ENCODE data around the gene KCNH8. TPM values are rescaled to one million over a fixed set of nuclear protein-coding genes. Genes with fewer than 3 reads are reported as not detected.

The KCNH8 gene
- total RNA-seq, 1 donor from 2014 or later, result 1.5 TPM

DNA sequence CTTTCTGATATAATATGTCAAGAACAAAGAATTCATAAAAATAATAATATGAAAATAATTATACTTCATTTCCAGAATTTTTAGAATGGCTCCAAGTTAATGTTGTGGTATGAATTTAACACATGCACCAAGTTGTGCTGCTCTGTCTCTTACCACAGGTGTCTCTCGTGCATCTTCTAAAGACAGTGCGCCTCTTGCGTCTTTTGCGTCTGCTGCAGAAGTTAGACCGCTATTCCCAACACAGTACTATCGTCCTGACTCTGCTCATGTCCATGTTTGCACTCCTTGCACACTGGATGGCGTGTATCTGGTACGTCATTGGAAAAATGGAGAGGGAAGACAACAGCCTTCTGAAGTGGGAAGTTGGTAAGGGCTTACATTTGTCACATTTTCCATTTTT lies 246.6 kb downstream of the KCNH8 start:
- Mint-ChIP-seq H3K27me3 (no peaks in the 10 kb centered on the region), H3K4me1 (peaks cover 50% of the 10 kb centered on the region), H3K27ac (peak overlapping the region; percentile 50), H3K9me3 (no peaks in the 10 kb centered on the region), H3K4me3 (no peak overlapping the region), H3K36me3 (ENCODE audit: low read depth) (peaks cover 16% of the 10 kb centered on the region)
- intact Hi-C loops (cut with micrococcal nuclease), result no loop called here
- ChIA-PET POLR2A (no interaction called here), CTCF (no interaction called here)
- DNase-seq, result no peak
- TF ChIP-seq CTCF (IDR thresholded peaks at IDR 0.05), result no peak
- no peak for ATAC-seq (ENCODE audit: low read depth)

DNA sequence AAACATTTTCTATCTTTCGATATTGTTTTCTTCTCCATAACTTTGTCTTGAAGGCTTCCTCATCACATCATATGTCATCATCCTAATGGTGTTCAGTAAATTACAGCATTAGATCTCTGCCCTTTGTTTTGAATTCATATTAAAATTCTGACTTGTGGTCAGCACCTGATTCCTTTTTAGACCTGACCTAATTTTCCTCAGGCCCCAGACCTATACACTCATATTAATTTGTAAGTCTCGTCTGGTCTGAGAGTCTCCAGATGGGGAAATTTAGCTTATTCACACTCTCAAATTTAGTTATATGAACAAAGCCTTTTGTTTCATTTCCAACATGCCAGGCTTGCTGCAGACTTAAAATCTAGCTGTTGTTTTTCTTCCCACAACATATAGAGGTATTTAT lies 248.4 kb downstream of the KCNH8 start:
- H3K4me3 Mint-ChIP-seq, result no peak overlapping the region
- no peaks in the 10 kb centered on the region for H3K27me3 Mint-ChIP-seq
- intact Hi-C loops (cut with micrococcal nuclease), result no loop called here
- ChIA-PET CTCF (no interaction called here), POLR2A (no interaction called here)
- peaks cover 52% of the 10 kb centered on the region for H3K4me1 Mint-ChIP-seq
- H3K9me3 Mint-ChIP-seq, result no peaks in the 10 kb centered on the region
- DNase-seq (no peak), ATAC-seq (ENCODE audit: low read depth) (no peak)
- peak overlapping the region; percentile 84 for H3K27ac Mint-ChIP-seq
- peaks cover 17% of the 10 kb centered on the region for H3K36me3 Mint-ChIP-seq (ENCODE audit: low read depth)
- no peak for TF ChIP-seq CTCF (IDR thresholded peaks at IDR 0.05)

GRCh38 chr3:19399356-19399755 lies 251.0 kb downstream of the KCNH8 start:
- H3K9me3 Mint-ChIP-seq, result no peaks in the 10 kb centered on the region
- no peak overlapping the region for H3K4me3 Mint-ChIP-seq
- ChIA-PET CTCF (interaction anchor here (1.1 kb wide), 1 partner anchor 468 kb away, joined by 3 read pairs; no protein-coding TSS in a partner anchor), POLR2A (no interaction called here)
- peaks cover 19% of the 10 kb centered on the region for H3K36me3 Mint-ChIP-seq (ENCODE audit: low read depth)
- no peaks in the 10 kb centered on the region for H3K27me3 Mint-ChIP-seq
- no peak for DNase-seq
- H3K4me1 Mint-ChIP-seq, result peaks cover 37% of the 10 kb centered on the region
- ATAC-seq (ENCODE audit: low read depth), result no peak
- no peak for TF ChIP-seq CTCF (IDR thresholded peaks at IDR 0.05)
- intact Hi-C loops (cut with micrococcal nuclease), result no loop called here
- no peak overlapping the region for H3K27ac Mint-ChIP-seq

- Mint-ChIP-seq H3K27ac (no peak overlapping the region), H3K4me3 (no peak overlapping the region), H3K36me3 (ENCODE audit: low read depth) (peaks cover 19% of the 10 kb centered on the region), H3K4me1 (peaks cover 35% of the 10 kb centered on the region), H3K27me3 (no peaks in the 10 kb centered on the region), H3K9me3 (no peaks in the 10 kb centered on the region)
- POLR2A ChIA-PET, result no interaction called here
- DNase-seq, result no peak
- no peak for TF ChIP-seq CTCF (IDR thresholded peaks at IDR 0.05)
- intact Hi-C loops (cut with micrococcal nuclease), result no loop called here
- CTCF ChIA-PET, result interaction anchor here (1.1 kb wide), 1 partner anchor 467 kb away, joined by 3 read pairs; no protein-coding TSS in a partner anchor
- no peak for ATAC-seq (ENCODE audit: low read depth)
These were observed 251.5 kb downstream of the KCNH8 start for GRCh38 chr3:19399836-19400235.

GRCh38 chr3:19420159-19420558 lies 271.8 kb downstream of the KCNH8 start:
- Mint-ChIP-seq H3K27me3 (no peaks in the 10 kb centered on the region), H3K27ac (no peak overlapping the region)
- ATAC-seq (ENCODE audit: low read depth), result no peak

More at GRCh38 chr3:19420159-19420558, 271.8 kb downstream of the KCNH8 start:
- intact Hi-C loops (cut with micrococcal nuclease), result no loop called here
- Mint-ChIP-seq H3K36me3 (ENCODE audit: low read depth) (peaks cover 3% of the 10 kb centered on the region), H3K9me3 (no peaks in the 10 kb centered on the region), H3K4me1 (no peaks in the 10 kb centered on the region), H3K4me3 (no peak overlapping the region)
- CTCF ChIA-PET, result no interaction called here
- no peak for TF ChIP-seq CTCF (IDR thresholded peaks at IDR 0.05)
- POLR2A ChIA-PET, result no interaction called here
- DNase-seq, result no peak

Measured in activated B cell treated with CpG ODN at 0.5 μM for 24 hours (primary cell).